Right atrium auricular region (tissue), 2 donors: ENCODE measurements around the gene LCN10. TPM values are rescaled to one million over a fixed set of nuclear protein-coding genes. Genes with fewer than 3 reads are reported as not detected.
"Not testable (repeated sequence)": the region's sequence is repeated elsewhere in the genome, so short reads cannot be mapped to it uniquely, and the experiment has no call there.

Experiments used
- DNase-seq: peaks from one replicate; pipeline ENCODE4 v3.0.0-alpha.2; 2019; ENCODE audit warnings: low spot score
- H3K27ac ChIP-seq, 2 donors: fragments of 200-600 bp; sonication (generic); 1 replicate in 1 of 2; 2 replicates in 1 of 2; pipeline ENCODE4 v1.5.1; 2016 to 2019
- H3K27me3 ChIP-seq, 2 donors: fragments of 200-600 bp; sonication (generic); one replicate each; pipeline versions ENCODE4 v1.5.1 to v1.6.0; 2017 to 2019
- H3K36me3 ChIP-seq: fragments of 200-600 bp; sonication (generic); one replicate; pipeline ENCODE4 v1.5.1; 2016
- H3K4me1 ChIP-seq, 2 donors: fragments of 200-600 bp; sonication (generic); one replicate each; pipeline versions ENCODE4 v1.5.1 to v1.6.0; 2017 to 2019
- H3K4me3 ChIP-seq, 2 donors: fragments of 200-600 bp; sonication (generic); 1 replicate in 1 of 2; 2 replicates in 1 of 2; pipeline ENCODE4 v1.5.1; 2017 to 2019; ENCODE audit warnings: mild to moderate bottlenecking in 1 of 2, moderate library complexity in 1 of 2
- H3K9me3 ChIP-seq, 2 donors: fragments of 200-600 bp; sonication (generic); one replicate each; pipeline ENCODE4 v1.5.1; 2019
- CTCF ChIP-seq, 2 donors: fragments of 200-600 bp; sonication (generic); IDR thresholded peaks; one replicate each; pipeline ENCODE4 v1.5.1; 2019; ENCODE audit warnings: antibody characterized with exemption in 2 of 2
- total RNA-seq, 2 donors: library from RNA; depleted of rRNA; stranded (reverse); fragments of >200 nt; gene quantifications; one replicate each; pipeline ENCODE4 v1.1.0, GENCODE V29; 2016

Gene LCN10
- total RNA-seq, 2 donors from 2014 or later: 4.5 to 8.8 TPM

DNA sequence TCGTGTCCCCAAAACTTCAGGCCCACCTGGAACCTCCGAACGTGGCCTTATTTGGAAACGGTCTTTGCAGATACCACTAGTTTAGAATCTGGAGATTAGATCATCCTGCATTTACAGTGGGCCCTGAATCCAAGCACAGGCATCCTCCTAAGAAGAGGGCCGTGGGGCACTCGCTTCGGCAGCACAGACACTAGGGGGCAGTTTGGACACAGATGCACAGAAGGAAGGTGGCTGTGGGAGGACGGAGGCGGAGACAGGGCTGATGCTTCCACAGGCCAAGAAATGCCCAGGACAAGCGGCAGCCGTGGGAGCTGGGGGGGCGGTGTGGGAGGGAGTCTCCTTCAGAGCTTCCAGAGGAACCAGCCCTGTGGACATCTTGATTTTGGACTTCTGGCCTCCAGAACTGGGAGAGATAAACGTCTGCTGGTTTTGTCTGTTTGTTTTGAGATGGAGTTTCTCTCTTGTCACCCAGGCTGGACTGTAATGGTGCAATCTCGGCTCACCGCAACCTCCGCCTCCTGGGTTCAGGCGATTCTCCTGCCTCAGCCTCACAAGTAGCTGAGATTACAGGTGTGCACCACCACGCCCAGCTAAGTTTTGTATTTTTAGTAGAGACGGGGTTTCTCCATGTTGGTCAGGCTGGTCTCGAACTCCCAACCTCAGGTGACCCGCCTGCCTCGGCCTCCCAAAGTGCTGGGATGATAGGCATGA is 18.2 kb upstream of the LCN10 start:
- H3K27ac ChIP-seq, DNase-seq, H3K27me3 ChIP-seq, H3K4me3 ChIP-seq, H3K36me3 ChIP-seq, H3K9me3 ChIP-seq: not testable (repeated sequence)
- peak in 1 of 2 donors; percentile 52 for TF ChIP-seq CTCF (IDR thresholded peaks at IDR 0.05)
- peaks cover 0 to 12% of the 10 kb centered on the region in 2 donors for H3K4me1 ChIP-seq

- no peak for TF ChIP-seq CTCF (IDR thresholded peaks at IDR 0.05)
- no peak overlapping the region for H3K4me3 ChIP-seq
- no peak overlapping the region for H3K27ac ChIP-seq
- H3K27me3 ChIP-seq: no peaks in the 10 kb centered on the region
- peaks cover 0 to 7% of the 10 kb centered on the region in 2 donors for H3K9me3 ChIP-seq
- DNase-seq: no peak
- H3K36me3 ChIP-seq: no peaks in the 10 kb centered on the region
- peaks cover 0 to 11% of the 10 kb centered on the region in 2 donors for H3K4me1 ChIP-seq
Measured at GRCh38 chr9:136760424-136760823, 17.7 kb upstream of the LCN10 start.

DNA sequence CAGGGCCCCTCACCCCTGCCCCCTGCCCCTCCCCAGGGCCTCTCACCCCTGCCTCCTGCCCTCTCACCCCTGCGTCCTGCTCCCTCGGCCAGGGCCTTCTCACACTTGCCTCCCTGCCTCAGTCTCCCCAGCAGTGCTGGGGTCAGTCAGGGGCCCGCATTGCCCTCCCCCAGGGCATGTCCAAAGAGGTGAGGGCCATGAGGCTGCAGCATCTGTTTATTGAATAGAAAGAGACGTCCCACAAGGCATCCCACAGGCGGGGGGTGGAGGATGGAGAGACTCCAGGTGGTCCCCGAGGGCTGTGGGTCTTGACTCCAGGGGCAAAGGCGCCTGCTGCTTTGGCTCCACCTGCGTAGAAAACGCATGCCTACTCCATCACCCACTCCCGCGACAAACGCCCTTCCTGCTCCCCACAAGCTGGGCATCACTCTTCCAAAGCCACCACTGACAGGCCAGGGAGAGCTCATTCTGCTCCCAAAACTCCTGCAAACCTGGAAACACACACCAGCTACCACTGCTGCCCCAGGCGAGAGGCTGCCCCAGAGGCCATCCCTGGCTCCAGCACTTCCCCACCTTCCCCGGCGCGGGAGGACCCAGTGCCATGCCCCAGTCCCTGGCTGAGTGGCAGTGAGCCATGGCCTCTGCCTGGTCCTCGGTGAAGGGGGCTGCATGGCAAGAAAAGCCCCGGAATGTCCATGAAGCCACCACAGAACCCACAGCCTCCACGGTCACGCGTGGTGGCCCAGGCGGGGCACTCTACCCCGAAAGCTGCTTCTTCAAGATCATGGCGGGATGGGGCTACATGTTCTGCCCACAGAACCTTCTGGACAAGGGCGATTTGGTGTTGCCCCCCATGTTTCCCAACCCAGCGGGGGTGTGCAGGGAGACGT is 16.9 kb upstream of the LCN10 start:
- peaks cover 0 to 8% of the 10 kb centered on the region in 2 donors for H3K9me3 ChIP-seq
- H3K27ac ChIP-seq: no peak overlapping the region
- H3K4me1 ChIP-seq: peaks cover 0 to 11% of the 10 kb centered on the region in 2 donors
- no peak for TF ChIP-seq CTCF (IDR thresholded peaks at IDR 0.05)
- H3K27me3 ChIP-seq: no peaks in the 10 kb centered on the region
- no peak overlapping the region for H3K4me3 ChIP-seq
- DNase-seq: no peak
- H3K36me3 ChIP-seq: no peaks in the 10 kb centered on the region

- no peak for DNase-seq
- no peak for TF ChIP-seq CTCF (IDR thresholded peaks at IDR 0.05)
- Histone ChIP-seq H3K27ac (no peak overlapping the region), H3K27me3 (no peaks in the 10 kb centered on the region), H3K9me3 (peaks cover 0 to 8% of the 10 kb centered on the region in 2 donors), H3K4me1 (peaks cover 0 to 11% of the 10 kb centered on the region in 2 donors), H3K4me3 (no peak overlapping the region), H3K36me3 (no peaks in the 10 kb centered on the region)
Measured at GRCh38 chr9:136759001-136759400, 16.3 kb upstream of the LCN10 start.

DNA sequence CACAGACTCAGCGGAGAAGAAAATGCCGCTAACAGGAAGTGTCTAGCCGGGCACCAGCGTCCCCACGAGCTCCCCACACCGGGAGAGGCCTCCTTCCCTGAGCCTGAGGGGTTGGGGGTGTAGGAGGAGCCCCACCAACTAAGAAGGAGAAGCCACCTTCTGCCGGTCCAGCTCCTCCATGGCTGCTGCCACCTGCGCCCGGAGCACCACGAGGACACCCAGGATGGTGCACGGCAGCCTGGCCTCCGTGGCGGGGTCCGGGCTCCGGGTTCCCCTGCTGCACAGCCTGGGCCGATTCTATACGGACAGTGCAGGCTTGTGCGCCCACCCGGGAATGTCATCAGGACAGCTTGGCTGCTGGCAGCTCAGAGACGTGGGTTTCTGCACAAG is 15.0 kb upstream of the LCN10 start:
- Histone ChIP-seq H3K4me1 (peaks cover 0 to 11% of the 10 kb centered on the region in 2 donors), H3K27ac (no peak overlapping the region), H3K36me3 (no peaks in the 10 kb centered on the region), H3K4me3 (no peak overlapping the region), H3K27me3 (no peaks in the 10 kb centered on the region), H3K9me3 (peaks cover 0 to 8% of the 10 kb centered on the region in 2 donors)
- no peak for TF ChIP-seq CTCF (IDR thresholded peaks at IDR 0.05)
- DNase-seq: no peak
